K562 (cell line): Measurements from ENCODE around the gene GTPBP2. TPM values are rescaled to one million over a fixed set of nuclear protein-coding genes. Genes with fewer than 3 reads are reported as not detected.

Experiments used
- ARID1B ChIP-seq: fragments of 450-650 bp; IDR thresholded peaks from 2 replicates; pipeline ENCODE4 v1.6.1; 2016; ENCODE audit warnings: antibody characterized with exemption, mild to moderate bottlenecking, inconsistent platforms
- CBX2 ChIP-seq: fragments of 200-600 bp; sonication (generic); IDR thresholded peaks from one replicate; pipeline ENCODE4 v1.6.1; 2012; ENCODE audit warnings: mild to moderate bottlenecking, low read length, inconsistent platforms; ENCODE audit not compliant: insufficient read depth, poor library complexity, severe bottlenecking
- CCNT2 ChIP-seq: IDR thresholded peaks from 2 replicates; pipeline ENCODE4 v1.6.1; 2011; ENCODE audit warnings: borderline replicate concordance, low read depth, mild to moderate bottlenecking, moderate library complexity, mixed read lengths, low read length; ENCODE audit not compliant: insufficient read length; ENCODE audit errors: extremely low read depth
- ELF2 ChIP-seq: fragments of 250-450 bp; sonication (Bioruptor Pico); IDR thresholded peaks from 2 replicates; pipeline ENCODE4 v1.5.0; 2021; ENCODE audit warnings: mild to moderate bottlenecking
- EP400 ChIP-seq: fragments of 450-650 bp; IDR thresholded peaks from 2 replicates; pipeline ENCODE4 v1.6.1; 2017; ENCODE audit warnings: antibody characterized with exemption, mild to moderate bottlenecking, moderate library complexity
- KAT8 ChIP-seq: fragments of 450-650 bp; IDR thresholded peaks from 2 replicates; pipeline ENCODE4 v1.6.1; 2016; ENCODE audit warnings: low read depth, mild to moderate bottlenecking
- LEF1 ChIP-seq: fragments of 450-650 bp; IDR thresholded peaks from 2 replicates; pipeline ENCODE4 v1.6.1; 2016; ENCODE audit warnings: mild to moderate bottlenecking
- MAZ ChIP-seq, 2 experiments: fragments of 450-650 bp in 1 of 2; sonication (generic) in 1 of 2; formaldehyde crosslinking; IDR thresholded peaks in 1 of 2; conservative IDR thresholded peaks in 1 of 2; 2 replicates each; pipeline versions ENCODE4 v1.4.0 to v1.5.0; 2020; ENCODE audit warnings: mild to moderate bottlenecking in 1 of 2, missing genetic modification reagents in 1 of 2
- MCM7 ChIP-seq, 2 experiments: fragments of 450-650 bp; IDR thresholded peaks; 2 replicates each; pipeline ENCODE4 v1.6.1; 2016 to 2018
- MEF2D ChIP-seq: conservative IDR thresholded peaks from 2 replicates; pipeline ENCODE4 v1.6.1; 2016; ENCODE audit warnings: low read depth, missing genetic modification characterization, missing compliant biosample characterization
- NCOA4 ChIP-seq: fragments of 450-650 bp; IDR thresholded peaks from 2 replicates; pipeline ENCODE4 v1.6.1; 2018; ENCODE audit warnings: mild to moderate bottlenecking; ENCODE audit not compliant: partially characterized antibody
- NR2F6 ChIP-seq: fragments of 450-650 bp; formaldehyde crosslinking; IDR thresholded peaks from 2 replicates; pipeline ENCODE4 v1.4.0; 2020; ENCODE audit warnings: mild to moderate bottlenecking
- POLR2AphosphoS2 ChIP-seq: IDR thresholded peaks from 2 replicates; pipeline ENCODE4 v1.6.1; 2012; ENCODE audit warnings: low read length, improper control_type of control experiment
- TCF7 ChIP-seq: sonication (generic); IDR thresholded peaks from 2 replicates; pipeline ENCODE4 v1.6.1; 2016; ENCODE audit warnings: antibody characterized with exemption, borderline replicate concordance
- TEAD2 ChIP-seq: fragments of 450-650 bp; IDR thresholded peaks from 2 replicates; pipeline ENCODE4 v1.6.1; 2016; ENCODE audit warnings: missing genetic modification characterization, control low read depth, missing compliant biosample characterization
- U2AF1 ChIP-seq: fragments of 200-400 bp; formaldehyde crosslinking; optimal IDR thresholded peaks from 2 replicates; pipeline ENCODE3; 2017; ENCODE audit warnings: mild to moderate bottlenecking, low read depth, low read length, moderate library complexity
- ZBED1 ChIP-seq: IDR thresholded peaks from 2 replicates; pipeline ENCODE4 v1.6.1; 2014
- ZNF24 ChIP-seq: fragments of 450-650 bp; IDR thresholded peaks from 2 replicates; pipeline ENCODE4 v1.6.1; 2016
- ZNF561 ChIP-seq: fragments of 450-650 bp; formaldehyde crosslinking; conservative IDR thresholded peaks from 2 replicates; pipeline ENCODE4 v1.4.0; 2020; ENCODE audit warnings: mild to moderate bottlenecking, moderate library complexity
- polyA plus RNA-seq, 8 experiments: library from polyadenylated mRNA; depleted of rRNA in 4 of 8; stranded (reverse) in 5 of 8; unstranded in 3 of 8; fragments of >200 nt; fragmentation: Nextera tagmentation in 2 of 8; fragmentation: Illumina TruSeq in 1 of 8; extraction: Ambion mirVana in 2 of 8; extraction: Trizol in 1 of 8; gene quantifications; 2 replicates each; pipeline versions ENCODE4 v1.2.1 to v1.2.3, GENCODE V29; 2011 to 2014; ENCODE audit warnings: inconsistent platforms in 1 of 8, missing spikeins in 1 of 8
- total RNA-seq, 7 experiments: library from RNA; depleted of rRNA in 6 of 7; stranded (reverse); fragments of >200 nt in 6 of 7; fragmentation: Illumina TruSeq in 2 of 7; extraction: Trizol in 2 of 7; gene quantifications; 2 replicates each; pipeline versions ENCODE4 v1.2.1 to v1.2.3, GENCODE V29; 2011 to 2021; ENCODE audit warnings: low replicate concordance in 1 of 7
- TF ChIP-seq, protein P1 (sequence below): fragments of 450-650 bp; conservative IDR thresholded peaks from 2 replicates; pipeline ENCODE4 v1.6.1; 2016; ENCODE audit warnings: missing genetic modification characterization, low read depth, mild to moderate bottlenecking, control low read depth, missing compliant biosample characterization
- TF ChIP-seq, protein P2 (sequence below): sonication (generic); formaldehyde crosslinking; IDR thresholded peaks from 2 replicates; pipeline ENCODE4 v1.8.1; 2023; ENCODE audit warnings: mild to moderate bottlenecking, missing genetic modification reagents
- TF ChIP-seq, protein P3 (sequence below): IDR thresholded peaks from 2 replicates; pipeline ENCODE4 v1.6.1; 2011; ENCODE audit not compliant: insufficient read length; ENCODE audit errors: extremely low read depth
- TF ChIP-seq, protein P4 (sequence below): fragments of 450-650 bp; IDR thresholded peaks from 2 replicates; pipeline ENCODE4 v1.6.1; 2016; ENCODE audit warnings: low read depth, mild to moderate bottlenecking, moderate library complexity
- TF ChIP-seq, protein P5 (sequence below): fragments of 450-650 bp; formaldehyde crosslinking; IDR thresholded peaks from 2 replicates; pipeline ENCODE4 v1.4.0; 2020; ENCODE audit warnings: mild to moderate bottlenecking, moderate library complexity
- TF ChIP-seq, protein P6 (sequence below): fragments of 450-650 bp; formaldehyde crosslinking; IDR thresholded peaks from 2 replicates; pipeline ENCODE4 v1.4.0; 2022; ENCODE audit warnings: mild to moderate bottlenecking, moderate library complexity

GTPBP2 gene
- total and polyA plus RNA-seq, 9 of the 15 experiments (the other 6 are each of a cell fraction or from before 2014, with no cell fraction given): 48.4 to 196 (median 111) TPM

DNA sequence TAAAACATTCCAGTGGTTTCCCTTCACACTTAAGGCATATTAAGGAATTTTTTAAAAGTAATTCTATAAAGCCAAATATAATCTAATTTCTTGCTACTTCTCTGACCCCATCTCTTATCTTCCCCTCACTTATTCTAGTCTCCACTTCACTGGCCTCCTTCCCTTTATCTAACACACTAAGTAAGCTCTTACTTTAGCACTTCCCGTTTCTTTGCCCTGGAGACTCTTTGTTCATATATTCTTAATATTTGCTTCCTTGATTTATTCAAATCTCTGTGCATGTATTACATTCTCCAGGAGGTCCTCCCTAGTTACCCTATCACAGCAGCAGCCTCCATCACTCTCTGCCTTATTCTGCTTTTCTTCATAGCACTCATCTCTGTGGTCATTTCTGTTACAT, 20.3 kb downstream of the GTPBP2 start (continued):
- TF ChIP-seq CBX2 (no peak), U2AF1 (no peak), ZNF561 (CRISPR knock-in tag) (no peak), ZNF24 (no peak), CCNT2 (no peak), ARID1B (peak; percentile 55), NR2F6 (no peak), TEAD2 (tag) (no peak), ELF2 (CRISPR knock-in tag) (peak; percentile 71; the same call in 1 of the 2 replicates), KAT8 (no peak), POLR2AphosphoS2 (no peak), EP400 (no peak), ZBED1 (no peak), MAZ (CRISPR knock-in tag; conservative IDR thresholded peaks at IDR 0.05 in 1 of 2, IDR thresholded peaks at IDR 0.05 in 1 of 2) (no peak), TCF7 (no peak), LEF1 (0 out of 2 replicates have a peak, but pooled peaks have one; percentile 32), MEF2D (tag) (no peak), NCOA4 (no peak), MCM7 (IDR thresholded peaks at IDR 0.05) (no peak)
- TF ChIP-seq, protein P1, sequence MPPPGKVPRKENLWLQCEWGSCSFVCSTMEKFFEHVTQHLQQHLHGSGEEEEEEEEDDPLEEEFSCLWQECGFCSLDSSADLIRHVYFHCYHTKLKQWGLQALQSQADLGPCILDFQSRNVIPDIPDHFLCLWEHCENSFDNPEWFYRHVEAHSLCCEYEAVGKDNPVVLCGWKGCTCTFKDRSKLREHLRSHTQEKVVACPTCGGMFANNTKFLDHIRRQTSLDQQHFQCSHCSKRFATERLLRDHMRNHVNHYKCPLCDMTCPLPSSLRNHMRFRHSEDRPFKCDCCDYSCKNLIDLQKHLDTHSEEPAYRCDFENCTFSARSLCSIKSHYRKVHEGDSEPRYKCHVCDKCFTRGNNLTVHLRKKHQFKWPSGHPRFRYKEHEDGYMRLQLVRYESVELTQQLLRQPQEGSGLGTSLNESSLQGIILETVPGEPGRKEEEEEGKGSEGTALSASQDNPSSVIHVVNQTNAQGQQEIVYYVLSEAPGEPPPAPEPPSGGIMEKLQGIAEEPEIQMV (tag): no peak
- TF ChIP-seq, protein P2, sequence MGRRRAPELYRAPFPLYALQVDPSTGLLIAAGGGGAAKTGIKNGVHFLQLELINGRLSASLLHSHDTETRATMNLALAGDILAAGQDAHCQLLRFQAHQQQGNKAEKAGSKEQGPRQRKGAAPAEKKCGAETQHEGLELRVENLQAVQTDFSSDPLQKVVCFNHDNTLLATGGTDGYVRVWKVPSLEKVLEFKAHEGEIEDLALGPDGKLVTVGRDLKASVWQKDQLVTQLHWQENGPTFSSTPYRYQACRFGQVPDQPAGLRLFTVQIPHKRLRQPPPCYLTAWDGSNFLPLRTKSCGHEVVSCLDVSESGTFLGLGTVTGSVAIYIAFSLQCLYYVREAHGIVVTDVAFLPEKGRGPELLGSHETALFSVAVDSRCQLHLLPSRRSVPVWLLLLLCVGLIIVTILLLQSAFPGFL (CRISPR knock-in tag): no peak
- TF ChIP-seq, protein P3, sequence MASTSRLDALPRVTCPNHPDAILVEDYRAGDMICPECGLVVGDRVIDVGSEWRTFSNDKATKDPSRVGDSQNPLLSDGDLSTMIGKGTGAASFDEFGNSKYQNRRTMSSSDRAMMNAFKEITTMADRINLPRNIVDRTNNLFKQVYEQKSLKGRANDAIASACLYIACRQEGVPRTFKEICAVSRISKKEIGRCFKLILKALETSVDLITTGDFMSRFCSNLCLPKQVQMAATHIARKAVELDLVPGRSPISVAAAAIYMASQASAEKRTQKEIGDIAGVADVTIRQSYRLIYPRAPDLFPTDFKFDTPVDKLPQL: no peak
- TF ChIP-seq, protein P4, sequence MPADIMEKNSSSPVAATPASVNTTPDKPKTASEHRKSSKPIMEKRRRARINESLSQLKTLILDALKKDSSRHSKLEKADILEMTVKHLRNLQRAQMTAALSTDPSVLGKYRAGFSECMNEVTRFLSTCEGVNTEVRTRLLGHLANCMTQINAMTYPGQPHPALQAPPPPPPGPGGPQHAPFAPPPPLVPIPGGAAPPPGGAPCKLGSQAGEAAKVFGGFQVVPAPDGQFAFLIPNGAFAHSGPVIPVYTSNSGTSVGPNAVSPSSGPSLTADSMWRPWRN: no peak
- TF ChIP-seq, protein P5, sequence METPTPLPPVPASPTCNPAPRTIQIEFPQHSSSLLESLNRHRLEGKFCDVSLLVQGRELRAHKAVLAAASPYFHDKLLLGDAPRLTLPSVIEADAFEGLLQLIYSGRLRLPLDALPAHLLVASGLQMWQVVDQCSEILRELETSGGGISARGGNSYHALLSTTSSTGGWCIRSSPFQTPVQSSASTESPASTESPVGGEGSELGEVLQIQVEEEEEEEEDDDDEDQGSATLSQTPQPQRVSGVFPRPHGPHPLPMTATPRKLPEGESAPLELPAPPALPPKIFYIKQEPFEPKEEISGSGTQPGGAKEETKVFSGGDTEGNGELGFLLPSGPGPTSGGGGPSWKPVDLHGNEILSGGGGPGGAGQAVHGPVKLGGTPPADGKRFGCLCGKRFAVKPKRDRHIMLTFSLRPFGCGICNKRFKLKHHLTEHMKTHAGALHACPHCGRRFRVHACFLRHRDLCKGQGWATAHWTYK (CRISPR knock-in tag): no peak
- TF ChIP-seq, protein P6, sequence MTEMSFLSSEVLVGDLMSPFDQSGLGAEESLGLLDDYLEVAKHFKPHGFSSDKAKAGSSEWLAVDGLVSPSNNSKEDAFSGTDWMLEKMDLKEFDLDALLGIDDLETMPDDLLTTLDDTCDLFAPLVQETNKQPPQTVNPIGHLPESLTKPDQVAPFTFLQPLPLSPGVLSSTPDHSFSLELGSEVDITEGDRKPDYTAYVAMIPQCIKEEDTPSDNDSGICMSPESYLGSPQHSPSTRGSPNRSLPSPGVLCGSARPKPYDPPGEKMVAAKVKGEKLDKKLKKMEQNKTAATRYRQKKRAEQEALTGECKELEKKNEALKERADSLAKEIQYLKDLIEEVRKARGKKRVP (CRISPR knock-in tag): no peak
